Stimulated activated CD8-positive, alpha-beta memory T cell treated with anti-CD3 and anti-CD28 coated beads, Interleukin-4, amount 100 ng/mL, for 4 hours (primary cell): ENCODE measurements around the gene TP53I11.

Experiments
- DNase-seq, 2 donors: peaks; one replicate each; pipeline ENCODE4 v3.0.0-alpha.2; 2020; ENCODE audit warnings: low read depth in 2 of 2, low spot score in 1 of 2

TP53I11 gene

DNA sequence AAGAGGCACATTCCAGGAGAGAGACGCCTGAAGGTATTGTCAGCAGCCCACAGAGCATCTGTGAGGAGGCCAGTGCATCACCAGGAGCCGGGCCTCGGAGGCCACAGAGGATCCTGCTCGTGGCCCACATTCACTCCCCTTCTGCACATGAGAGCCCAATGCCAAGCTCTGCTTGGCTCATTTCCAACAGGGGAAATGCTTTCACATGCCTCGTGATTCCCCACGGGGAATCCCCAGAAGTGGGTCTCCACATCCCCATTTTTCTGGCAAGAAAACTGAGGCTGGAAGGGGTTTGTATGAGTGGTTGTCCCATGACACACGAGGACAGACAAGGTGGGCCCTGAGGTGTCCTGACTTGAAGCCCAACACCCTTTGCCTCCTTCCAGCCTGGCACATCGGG lies 34.4 kb downstream of the TP53I11 start:
- DNase-seq = no peak

DNA sequence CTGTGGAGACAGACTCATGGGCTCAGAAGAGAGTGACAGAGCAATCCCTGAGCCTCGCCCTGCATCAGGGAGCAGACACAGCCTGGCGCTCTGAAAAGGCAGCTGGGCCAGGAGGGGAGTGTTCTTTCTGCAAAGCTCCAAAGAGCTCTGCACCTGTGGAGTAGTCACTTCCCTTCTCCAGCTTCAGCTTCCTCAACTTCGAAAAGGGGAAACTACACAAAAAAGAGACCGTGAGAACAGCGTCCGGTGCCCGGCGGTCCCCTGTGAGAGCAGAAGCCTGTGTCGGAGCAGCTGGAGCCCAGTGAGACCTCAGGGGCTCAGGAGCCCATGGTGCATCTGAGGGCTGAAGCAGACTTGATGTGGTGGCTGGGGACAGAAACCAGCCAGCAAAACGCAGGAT lies 35.1 kb downstream of the TP53I11 start:
- no peak for DNase-seq

DNA sequence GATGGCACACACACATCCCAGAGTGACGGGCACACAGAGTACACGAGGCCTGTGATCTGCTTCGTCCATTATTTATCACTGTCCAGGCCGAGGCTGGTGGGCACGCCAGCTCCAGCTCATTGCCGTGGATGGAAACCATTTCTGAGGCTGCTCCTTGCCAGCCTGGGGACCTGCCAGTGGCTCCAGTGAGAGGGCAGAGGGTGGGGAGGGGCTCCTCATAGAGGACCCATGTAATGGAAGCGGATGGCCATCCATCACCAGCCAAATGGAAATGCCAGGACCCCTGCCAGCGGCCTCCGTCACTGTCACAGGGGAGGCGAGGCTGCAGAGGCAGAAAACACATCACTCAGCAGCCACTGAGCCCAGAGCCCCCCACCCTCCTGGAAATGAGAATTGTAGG lies 35.7 kb downstream of the TP53I11 start:
- no peak for DNase-seq

DNA sequence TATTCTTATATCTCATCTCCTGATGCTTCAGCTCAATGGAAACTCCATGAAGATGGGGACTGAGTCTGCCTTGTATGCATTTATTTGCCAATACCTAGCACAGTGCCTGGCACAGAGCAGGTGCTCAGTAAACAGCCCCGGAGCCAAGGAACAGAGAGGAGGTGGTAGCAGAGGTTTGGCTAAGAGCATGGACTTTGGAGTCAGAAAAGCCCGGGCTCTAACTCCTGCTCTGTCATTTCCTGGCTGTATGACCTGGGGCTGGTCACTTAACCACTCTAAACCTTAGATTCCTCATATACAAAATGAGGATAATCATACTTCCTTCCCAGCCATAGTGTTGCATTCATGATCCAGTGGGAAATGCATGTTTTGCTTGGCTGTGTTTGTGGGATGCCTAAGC lies 36.6 kb downstream of the TP53I11 start:
- DNase-seq = no peak

DNA sequence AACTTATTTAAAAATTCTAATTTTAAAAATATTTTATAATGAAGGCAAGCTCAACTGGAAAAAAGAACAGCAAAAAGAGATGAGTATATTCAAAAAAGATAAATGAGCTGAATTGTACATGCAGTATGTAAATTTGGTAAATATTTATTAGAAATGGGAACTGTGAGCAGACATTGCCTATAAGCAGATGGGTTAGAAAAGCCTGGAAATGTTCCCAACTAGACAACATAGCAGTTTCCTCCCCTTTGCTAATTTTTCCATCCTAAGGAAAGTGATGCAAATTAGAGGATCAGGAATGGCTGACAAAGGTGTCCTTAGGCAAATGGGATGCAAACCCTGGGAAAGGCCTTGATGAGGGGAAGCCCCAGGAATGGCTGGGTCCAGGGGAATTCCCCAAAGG lies 37.2 kb downstream of the TP53I11 start:
- DNase-seq = no peak

DNA sequence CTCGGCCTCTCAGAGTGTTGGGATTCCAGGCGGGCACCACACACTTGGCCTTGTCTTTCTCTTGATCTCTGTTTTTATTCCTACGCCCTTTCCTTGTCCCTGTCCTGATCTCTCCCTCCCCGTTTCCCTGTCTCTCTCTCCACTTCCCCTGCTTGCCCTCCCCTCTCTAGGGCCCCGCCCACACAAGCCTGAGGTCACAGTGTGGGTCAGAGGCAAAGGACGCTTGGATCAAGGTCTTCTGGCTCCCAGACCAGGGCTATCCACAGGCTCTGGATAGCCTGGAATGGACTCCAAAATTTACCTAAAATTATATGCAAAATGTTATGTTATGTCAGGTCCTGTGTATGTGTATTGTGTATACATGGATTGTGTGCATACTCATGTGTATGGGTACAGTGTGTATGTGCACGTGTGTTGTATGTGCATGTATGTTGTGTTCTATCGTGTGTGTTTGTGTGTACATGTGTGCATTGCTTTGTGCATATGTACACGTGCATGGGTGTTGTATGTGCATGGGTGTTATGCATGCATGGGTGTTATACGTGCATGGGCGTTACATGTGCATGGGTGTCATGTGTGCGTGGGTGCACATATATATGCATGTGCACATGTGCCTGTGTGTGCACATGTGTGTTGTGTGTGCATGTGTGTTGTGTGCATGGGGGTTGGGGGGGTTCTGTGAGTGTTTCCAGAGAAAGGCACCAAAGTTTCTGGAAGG lies 38.3 kb downstream of the TP53I11 start:
- DNase-seq = no peak

DNA sequence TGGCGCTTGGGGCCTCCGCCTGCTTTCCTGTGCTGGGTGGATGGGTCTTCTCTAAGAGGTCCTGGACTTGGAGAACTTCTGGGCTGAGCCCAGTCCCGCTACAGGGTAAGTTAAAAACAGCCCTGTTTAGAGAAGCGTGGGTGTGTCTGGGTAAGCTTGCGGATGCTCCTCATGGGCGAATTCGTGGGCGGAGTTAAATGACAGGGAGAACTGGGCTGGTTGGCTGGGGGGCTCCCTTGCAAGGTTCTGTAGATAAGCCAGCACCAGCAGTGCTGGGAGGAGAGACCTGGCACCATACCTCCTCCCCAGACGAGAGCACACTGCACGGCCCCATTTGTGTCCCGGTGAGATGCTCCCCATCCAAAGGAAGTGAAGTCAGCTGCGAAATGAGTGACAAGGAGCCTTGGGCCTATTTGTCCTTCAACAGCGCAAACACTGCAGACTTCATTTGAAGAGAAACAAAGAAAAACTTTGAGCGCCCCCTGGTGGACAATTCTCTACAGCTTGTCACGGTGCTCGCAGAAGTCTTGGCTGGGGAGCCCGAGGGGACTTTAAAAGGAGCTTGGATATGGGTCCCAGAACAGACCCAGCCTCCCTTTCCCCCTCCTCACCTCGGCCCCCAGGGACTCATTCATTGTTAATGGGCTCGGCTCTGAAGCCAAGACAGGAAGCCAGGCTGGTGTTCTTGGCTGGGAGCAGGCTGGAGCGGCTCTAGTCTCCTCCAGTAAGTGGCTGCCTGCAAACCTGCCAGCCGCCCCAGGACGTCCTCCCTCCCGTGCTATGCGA lies 39.5 kb downstream of the TP53I11 start:
- peak; percentile 57 to 91 for DNase-seq

DNA sequence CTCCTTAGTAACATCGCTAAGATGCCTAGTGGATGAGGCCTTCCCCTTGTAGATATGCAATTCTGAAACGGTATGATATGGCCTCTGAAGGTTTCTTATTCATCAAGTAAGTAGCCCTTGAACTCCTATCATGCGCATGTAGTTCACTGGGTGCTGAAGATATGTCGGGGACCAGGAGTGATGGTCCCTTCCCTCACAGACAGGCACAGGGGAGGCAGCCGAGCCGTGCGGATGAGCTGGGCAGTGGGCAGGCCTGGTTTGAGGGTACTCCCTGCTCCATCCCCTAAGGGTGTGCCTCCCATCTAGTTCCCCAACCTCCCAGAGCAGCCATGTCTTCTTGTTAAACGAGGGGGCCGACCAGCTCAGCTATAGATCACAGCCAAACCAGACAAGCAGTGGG lies 40.1 kb downstream of the TP53I11 start:
- DNase-seq = no peak

DNA sequence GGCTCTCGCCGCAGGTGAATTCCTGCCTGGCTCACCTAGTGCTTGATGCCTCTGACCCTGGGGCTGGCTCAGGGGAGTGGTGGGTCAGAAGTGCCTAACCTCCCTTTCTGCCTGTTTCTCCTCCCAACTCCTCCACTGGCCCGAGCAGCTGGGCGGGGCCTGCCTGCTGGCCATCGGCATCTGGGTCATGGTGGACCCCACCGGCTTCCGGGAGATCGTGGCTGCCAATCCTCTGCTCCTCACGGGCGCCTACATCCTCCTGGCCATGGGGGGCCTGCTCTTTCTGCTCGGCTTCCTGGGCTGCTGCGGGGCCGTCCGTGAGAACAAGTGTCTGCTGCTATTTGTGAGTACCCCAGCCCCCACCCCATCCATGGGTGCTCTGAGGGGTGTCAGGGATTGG lies 41.1 kb downstream of the TP53I11 start:
- no peak for DNase-seq

DNA sequence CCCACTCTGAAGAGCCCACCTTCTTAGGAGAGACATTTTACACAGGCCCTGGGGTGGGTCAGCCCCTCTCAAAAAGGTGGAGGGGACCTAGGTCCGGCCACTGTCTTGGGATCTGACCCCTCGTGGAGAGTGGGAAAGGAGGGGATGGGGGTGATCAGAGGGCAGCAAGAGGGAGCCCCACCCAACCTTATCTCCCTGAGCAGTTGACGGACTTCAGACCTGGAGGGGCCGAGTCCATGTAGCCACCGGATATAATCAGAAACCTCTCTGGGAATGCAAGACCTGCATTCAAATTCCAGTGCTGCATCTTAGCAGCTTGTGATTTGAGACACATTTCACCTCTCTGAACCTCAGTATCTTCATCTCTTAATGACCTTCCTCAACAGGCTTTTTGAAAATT lies 44.0 kb downstream of the TP53I11 start:
- DNase-seq = no peak

DNA sequence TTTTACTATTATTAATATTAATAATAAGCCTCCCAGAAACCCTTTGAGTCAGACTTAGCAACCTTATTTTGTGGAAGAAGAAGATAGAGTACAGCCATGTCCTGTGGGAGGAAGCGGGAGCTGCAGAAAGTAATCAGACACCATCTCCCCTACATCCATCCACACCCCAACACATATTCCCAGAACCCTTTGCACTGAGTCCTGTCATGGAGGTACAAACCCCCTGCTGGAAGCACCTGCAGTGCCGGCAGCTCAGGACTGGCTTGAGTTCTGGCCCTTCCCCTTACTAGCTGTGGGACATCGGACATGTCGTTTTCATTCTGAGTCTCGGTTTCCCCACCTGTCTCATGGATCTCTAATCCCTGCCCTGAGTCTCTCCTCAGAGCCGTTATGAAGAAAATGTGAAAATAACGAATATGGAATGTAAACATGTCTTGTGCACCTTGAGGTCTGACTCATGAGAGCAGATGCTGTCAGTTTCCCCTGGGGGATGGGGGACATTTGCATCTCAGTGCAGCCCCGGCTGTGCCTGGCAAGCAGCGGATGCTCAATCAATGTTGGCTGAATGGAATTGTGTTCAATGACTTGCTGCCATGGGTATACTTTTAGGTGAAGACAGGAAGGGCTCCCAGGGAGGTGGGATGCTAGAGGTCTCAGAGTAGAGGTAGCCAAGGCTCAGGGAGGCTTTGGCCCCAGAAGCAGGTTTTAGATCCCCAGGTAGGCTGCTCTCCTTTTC lies 45.4 kb downstream of the TP53I11 start:
- DNase-seq = no peak

DNA sequence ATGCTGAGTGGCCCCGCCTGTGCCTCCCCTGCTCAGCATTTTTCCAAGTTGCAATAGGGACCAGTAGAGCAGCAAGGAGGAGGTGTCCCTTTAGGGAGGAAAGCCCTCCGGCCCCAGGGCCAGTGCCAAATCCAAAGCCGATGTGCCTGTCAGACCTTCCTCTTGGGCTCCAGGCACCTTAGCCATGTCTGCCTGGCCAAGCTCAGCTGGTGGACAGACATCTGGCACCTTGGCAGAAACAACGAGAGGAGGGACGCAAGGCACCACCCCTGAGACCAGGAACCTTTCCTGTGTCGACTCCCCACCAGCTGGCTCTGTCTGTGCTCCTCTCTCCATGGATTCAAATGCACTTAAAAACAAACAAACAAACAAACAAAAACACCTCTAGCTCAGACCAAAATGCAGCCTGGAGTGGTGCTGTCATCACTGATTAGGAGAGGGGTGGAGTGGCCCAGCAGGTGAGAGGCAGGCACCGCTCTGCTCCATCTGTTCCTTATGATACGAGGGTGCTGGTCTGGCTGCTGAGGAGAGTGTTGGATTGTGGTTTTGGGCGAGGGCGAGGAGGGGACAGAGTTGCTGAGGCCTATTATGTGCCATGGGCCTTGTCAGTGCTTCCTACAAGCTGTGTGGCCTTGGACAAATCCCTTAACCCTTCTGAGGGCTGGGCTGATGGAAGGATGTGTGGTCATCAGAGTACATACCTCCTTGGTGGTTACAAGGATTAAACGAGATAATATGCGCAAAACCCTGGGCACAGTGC lies 46.2 kb downstream of the TP53I11 start:
- DNase-seq = no peak

DNA sequence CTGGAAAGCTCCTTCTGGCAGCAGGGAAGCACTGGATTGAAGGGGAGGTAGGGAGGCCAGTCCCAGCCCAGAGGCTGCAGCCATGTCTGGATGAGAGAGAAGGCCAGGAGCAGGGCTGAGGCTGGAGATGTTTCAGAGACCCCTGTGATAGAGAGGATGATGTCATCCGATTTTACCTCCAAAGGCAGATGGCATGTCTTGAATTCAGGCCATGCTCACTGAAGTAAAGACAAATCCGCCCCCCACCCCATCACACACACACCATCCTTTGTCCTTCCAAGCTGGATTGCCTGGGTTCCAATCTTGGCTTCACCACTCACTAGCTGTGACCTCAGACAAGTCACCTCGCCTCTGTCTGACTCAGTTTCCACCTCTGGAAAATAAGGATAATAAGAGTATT lies 47.2 kb downstream of the TP53I11 start:
- DNase-seq = no peak

DNA sequence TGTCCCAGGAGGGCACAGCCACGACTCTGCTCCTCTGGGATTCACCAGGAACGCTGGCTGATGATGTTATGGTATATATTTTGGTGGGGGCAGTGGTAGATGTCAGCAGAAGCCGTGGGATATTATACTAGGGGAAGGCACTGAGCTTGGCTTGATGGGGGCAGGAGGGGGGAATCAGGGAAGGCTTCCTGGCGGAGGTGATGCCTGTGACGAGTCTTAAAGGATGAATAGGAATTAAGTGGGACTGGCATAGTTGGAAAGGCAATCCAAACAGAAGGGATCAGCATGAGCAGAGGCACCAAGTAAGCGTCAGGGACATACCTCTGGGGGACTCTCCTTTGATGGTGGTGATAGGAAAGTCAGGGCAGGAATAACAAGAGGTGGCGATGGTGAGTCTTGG lies 47.6 kb downstream of the TP53I11 start:
- no peak for DNase-seq

DNA sequence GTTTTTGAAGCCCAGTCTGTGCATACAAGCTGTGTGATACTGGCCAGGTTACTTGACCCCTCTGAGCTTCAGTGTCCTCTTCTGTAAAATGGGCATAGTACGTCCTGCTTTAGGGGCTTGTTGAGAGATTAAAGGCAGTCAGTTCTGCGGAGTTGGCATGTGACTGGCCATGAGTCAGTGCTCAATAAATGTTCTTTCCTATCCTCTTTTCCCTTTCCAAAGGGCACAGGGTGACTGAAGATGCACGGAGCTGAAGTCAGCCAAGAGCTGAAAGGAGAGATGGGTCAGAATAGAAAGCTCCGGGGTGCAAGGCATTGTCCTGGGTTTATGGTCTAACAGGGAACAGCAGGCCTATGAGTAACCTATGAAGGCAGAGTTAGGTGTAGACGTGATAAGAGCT lies 48.9 kb downstream of the TP53I11 start:
- DNase-seq = no peak

DNA sequence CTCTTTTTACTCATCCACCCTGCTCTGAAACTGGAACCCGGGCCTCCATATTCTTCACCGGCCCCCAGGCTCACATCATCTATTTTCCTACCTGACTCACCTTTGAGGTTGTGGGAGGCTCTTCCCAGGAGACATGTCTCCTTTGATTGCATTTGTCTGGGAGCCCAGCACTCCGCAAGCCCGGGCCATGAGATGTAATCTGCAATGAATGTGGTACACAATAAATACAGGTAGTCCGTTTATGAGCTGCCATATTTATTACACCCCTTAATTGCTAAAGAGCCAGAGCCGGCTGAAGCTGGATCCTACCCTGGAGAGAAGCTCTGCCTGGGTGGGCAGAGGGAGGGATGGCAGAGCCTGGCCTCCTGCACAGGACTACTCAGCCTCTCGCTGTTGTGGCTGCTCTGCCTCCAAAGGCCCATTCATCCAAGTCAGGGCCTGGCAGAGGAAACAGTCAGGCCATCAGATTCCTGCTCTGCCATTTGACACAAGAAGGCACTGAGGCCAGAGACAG lies 49.5 kb downstream of the TP53I11 start:
- DNase-seq = no peak

DNA sequence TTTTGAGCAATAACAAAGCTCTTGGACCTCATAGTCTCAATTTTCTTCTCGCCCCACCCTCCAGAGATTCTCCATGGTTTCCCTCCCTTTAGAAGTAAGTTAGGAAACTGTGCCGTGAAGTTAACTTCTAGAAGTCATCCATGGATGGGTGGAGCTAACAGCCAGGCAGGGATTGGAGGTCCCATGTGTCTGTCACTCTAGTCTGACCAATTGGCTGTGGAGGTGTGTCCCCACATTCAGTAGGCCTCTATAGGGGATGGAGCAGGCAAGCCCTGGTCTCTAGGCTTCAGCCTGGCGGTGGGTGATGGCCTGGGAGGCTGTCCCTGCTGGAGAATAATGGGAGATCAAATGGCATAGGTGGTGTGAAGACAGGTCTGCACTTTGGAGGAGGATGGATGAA lies 50.7 kb downstream of the TP53I11 start:
- DNase-seq = no peak

DNA sequence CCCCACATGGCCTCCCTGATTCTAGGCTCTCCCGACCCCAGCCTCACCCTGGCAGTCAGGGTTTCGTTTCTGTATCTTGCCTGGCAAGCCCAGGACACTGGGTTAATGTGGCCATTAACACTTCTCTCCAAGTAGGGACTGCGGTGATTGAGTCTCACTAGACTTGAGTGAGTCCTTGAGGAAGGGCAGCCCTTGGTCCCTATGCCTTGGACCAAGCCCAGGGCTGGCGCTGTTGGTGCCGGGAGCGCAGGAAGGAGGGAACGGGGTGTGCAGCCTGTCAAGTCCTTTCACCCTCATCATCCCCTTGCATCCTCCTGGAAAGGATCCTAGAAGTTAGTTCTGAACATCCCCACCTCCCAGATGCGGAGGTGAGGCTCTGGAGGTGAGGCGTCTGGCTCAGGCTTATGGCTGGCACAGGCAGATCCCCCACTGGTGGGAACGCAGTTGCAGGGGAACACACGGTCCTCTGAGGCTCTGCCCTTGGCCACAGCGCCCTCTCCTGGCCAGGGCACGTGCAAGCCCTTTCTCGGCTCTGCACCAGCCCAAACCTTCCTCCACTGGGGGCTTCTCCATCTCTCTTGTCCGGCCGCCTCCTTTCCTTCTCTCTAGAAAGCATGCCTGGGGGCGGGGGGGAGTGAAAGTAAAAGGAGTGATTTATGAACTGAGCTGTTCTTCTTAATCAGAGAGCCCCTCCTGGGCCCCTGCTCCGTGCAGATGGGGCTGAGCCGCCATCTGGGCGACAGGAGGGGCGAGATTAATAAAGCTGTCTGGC lies 56.7 kb downstream of the TP53I11 start:
- DNase-seq = peak; percentile 11 to 20

DNA sequence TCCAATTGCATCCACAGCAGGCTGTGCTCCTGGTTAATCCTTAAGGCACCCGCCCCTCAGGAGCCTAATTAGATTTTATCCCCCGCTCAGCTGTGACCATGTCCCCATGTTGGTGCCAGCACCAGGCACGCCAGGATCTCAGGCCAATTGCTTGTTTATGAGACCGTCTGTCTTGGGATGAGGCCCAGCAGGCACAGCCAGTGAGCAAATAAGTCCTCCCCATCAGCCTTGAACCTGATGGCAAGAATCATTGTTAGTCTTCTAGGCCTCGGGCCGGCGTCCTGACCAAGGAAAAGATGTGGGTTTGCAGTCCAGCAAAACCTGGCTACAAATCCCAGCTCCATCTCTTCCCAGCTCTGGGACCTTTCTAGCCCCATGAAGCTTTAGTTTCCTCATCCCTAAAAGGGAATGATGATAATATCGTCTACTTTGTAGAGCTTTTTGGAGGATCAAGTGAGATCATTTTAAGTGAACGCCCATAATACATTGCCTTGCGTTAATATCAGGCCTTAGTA lies 57.3 kb downstream of the TP53I11 start:
- DNase-seq = no peak

DNA sequence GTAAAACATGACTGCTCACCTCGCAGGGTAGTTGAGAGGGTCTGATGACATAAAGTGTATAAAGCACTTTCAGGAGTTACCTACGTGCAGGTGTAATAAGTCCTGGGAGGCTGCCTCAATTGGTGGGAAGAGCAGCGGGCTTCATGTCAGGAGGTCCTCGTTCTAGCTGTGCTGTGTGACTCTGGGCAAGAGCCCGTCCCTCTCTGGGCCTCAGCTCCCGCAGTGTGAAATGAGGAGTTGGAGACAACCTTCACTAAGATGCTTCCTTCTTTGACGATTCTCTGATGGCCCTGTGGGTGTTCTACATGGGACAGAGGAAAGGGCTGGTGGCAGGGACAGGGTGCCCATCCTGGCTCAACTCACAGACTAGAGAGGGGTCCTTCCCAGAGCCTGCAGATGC lies 57.8 kb downstream of the TP53I11 start:
- no peak for DNase-seq
